Thoracic aorta (tissue), 2 donors: Measurements from ENCODE around the gene SYCE3. TPM values are rescaled to one million over a fixed set of nuclear protein-coding genes. Genes with fewer than 3 reads are reported as not detected.

ENCODE experiments used
- ATAC-seq: fragments of 150-250 bp; one replicate; pipeline ENCODE4 v1.8.0; 2017; ENCODE audit warnings: low read depth; ENCODE audit not compliant: insufficient number of reproducible peaks, low FRiP score
- DNase-seq: peaks from one replicate; pipeline ENCODE4 v3.0.0-alpha.2; 2020; ENCODE audit warnings: low spot score
- H3K27ac ChIP-seq, 2 donors: fragments of 200-600 bp; sonication (generic); 1 replicate in 1 of 2; 2 replicates in 1 of 2; pipeline ENCODE4 v1.5.1; 2016; ENCODE audit warnings: mild to moderate bottlenecking in 2 of 2, moderate library complexity in 2 of 2
- H3K27me3 ChIP-seq: fragments of 200-600 bp; sonication (generic); replicated peaks from 2 replicates; pipeline ENCODE4 v1.6.0; 2016; ENCODE audit warnings: mild to moderate bottlenecking; ENCODE audit not compliant: insufficient read depth
- H3K36me3 ChIP-seq: fragments of 200-600 bp; sonication (generic); one replicate; pipeline ENCODE4 v1.5.1; 2016
- H3K4me1 ChIP-seq, 2 donors: fragments of 200-600 bp; sonication (generic); 1 replicate in 1 of 2; 2 replicates in 1 of 2; pipeline versions ENCODE4 v1.5.1 to v1.6.0; 2016; ENCODE audit warnings: low read depth in 2 of 2, mild to moderate bottlenecking in 1 of 2; ENCODE audit not compliant: control insufficient read depth in 1 of 2
- H3K4me3 ChIP-seq: fragments of 200-600 bp; sonication (generic); 2 replicates; pipeline ENCODE4 v1.5.1; 2016; ENCODE audit warnings: mild to moderate bottlenecking
- H3K9me3 ChIP-seq: fragments of 200-600 bp; sonication (generic); 2 replicates; pipeline ENCODE4 v1.5.1; 2016
- CTCF ChIP-seq: fragments of 200-600 bp; sonication (generic); IDR thresholded peaks from one replicate; pipeline ENCODE4 v1.5.1; 2019; ENCODE audit warnings: antibody characterized with exemption
- total RNA-seq, 2 donors: library from RNA; depleted of rRNA; stranded (reverse); fragments of >200 nt; gene quantifications; one replicate each; pipeline versions ENCODE4 v1.1.0 to v1.2.3, GENCODE V29; 2016

Gene SYCE3
- total RNA-seq, 2 donors from 2014 or later, result not detected

GRCh38 chr22:50506611-50507420 is 55.9 kb downstream of the SYCE3 start:
- TF ChIP-seq CTCF, result no peak
- no peaks in the 10 kb centered on the region for H3K9me3 ChIP-seq
- H3K4me1 ChIP-seq, result peaks cover 15 to 29% of the 10 kb centered on the region in 2 donors
- ATAC-seq (no peak), DNase-seq (no peak)
- H3K4me3 ChIP-seq, result peak overlapping the region; percentile 100
- peak overlapping the region; percentile 79 for H3K27ac ChIP-seq
- H3K36me3 ChIP-seq, result peaks cover 24% of the 10 kb centered on the region
- H3K27me3 ChIP-seq, result no peaks in the 10 kb centered on the region

GRCh38 chr22:50505776-50506610 is 56.7 kb downstream of the SYCE3 start:
- Histone ChIP-seq H3K4me1 (peaks cover 15 to 29% of the 10 kb centered on the region in 2 donors), H3K9me3 (no peaks in the 10 kb centered on the region), H3K4me3 (peak overlapping the region; percentile 100), H3K27ac (no peak overlapping the region), H3K36me3 (peaks cover 24% of the 10 kb centered on the region), H3K27me3 (no peaks in the 10 kb centered on the region)
- no peak for DNase-seq
- TF ChIP-seq CTCF, result no peak
- ATAC-seq, result no peak

GRCh38 chr22:50505276-50505775 is 57.4 kb downstream of the SYCE3 start:
- Histone ChIP-seq H3K4me3 (no peak overlapping the region), H3K9me3 (no peaks in the 10 kb centered on the region), H3K27ac (no peak overlapping the region), H3K27me3 (no peaks in the 10 kb centered on the region), H3K36me3 (peaks cover 24% of the 10 kb centered on the region), H3K4me1 (peaks cover 15 to 29% of the 10 kb centered on the region in 2 donors)
- no peak for DNase-seq
- ATAC-seq, result no peak
- TF ChIP-seq CTCF, result no peak

- DNase-seq, result no peak
- Histone ChIP-seq H3K27ac (no peak overlapping the region), H3K4me1 (peaks cover 15 to 29% of the 10 kb centered on the region in 2 donors), H3K36me3 (peaks cover 24% of the 10 kb centered on the region), H3K9me3 (no peaks in the 10 kb centered on the region), H3K27me3 (no peaks in the 10 kb centered on the region), H3K4me3 (no peak overlapping the region)
- no peak for TF ChIP-seq CTCF
- ATAC-seq, result no peak
These were observed 58.1 kb downstream of the SYCE3 start for GRCh38 chr22:50504369-50505211.
